Measurements from ENCODE around the gene CFAP46.

DNA sequence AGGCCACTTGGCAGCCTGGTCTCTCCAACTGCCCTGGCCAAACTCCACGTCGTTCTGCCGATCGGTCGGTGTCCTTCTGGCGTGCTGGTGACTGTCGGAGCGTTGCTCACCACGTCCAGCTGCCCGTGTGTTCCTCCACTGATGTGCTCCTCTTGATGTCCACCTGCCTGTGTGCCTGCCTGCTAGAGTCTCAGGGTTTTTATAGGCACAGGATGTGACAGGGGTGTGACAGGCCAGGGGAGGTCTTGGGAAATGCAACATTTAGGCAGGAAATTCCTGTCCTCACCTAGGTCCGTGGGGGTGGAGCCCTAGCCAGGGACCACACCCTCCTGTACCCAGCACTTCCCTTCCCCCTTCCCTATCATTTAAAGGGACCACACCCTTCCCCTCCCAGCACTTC lies 25.2 kb upstream of the CFAP46 start:
- TF ChIP-seq, protein P1, sequence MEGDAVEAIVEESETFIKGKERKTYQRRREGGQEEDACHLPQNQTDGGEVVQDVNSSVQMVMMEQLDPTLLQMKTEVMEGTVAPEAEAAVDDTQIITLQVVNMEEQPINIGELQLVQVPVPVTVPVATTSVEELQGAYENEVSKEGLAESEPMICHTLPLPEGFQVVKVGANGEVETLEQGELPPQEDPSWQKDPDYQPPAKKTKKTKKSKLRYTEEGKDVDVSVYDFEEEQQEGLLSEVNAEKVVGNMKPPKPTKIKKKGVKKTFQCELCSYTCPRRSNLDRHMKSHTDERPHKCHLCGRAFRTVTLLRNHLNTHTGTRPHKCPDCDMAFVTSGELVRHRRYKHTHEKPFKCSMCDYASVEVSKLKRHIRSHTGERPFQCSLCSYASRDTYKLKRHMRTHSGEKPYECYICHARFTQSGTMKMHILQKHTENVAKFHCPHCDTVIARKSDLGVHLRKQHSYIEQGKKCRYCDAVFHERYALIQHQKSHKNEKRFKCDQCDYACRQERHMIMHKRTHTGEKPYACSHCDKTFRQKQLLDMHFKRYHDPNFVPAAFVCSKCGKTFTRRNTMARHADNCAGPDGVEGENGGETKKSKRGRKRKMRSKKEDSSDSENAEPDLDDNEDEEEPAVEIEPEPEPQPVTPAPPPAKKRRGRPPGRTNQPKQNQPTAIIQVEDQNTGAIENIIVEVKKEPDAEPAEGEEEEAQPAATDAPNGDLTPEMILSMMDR (IDR thresholded peaks at IDR 0.05) = no peak
- TF ChIP-seq POLR2A (IDR thresholded peaks at IDR 0.05) = no peak

Measured in lower leg skin (tissue), 3 donors.